BE2C (cell line): Measurements from ENCODE around the gene ECD.

Experiments used
- DNase-seq: peaks from one replicate; pipeline ENCODE4 v3.0.0-alpha.2; 2020
- H3K27me3 ChIP-seq: fragments of 250-450 bp; sonication (Bioruptor Pico); 2 replicates; pipeline ENCODE4 v1.5.1; 2020; ENCODE audit warnings: mild to moderate bottlenecking
- H3K36me3 ChIP-seq: fragments of 250-450 bp; sonication (Bioruptor Pico); 2 replicates; pipeline ENCODE4 v1.5.1; 2020; ENCODE audit warnings: mild to moderate bottlenecking
- H3K4me1 ChIP-seq: fragments of 250-450 bp; sonication (Bioruptor Pico); 2 replicates; pipeline ENCODE4 v1.5.1; 2020
- H3K4me3 ChIP-seq: 2 replicates; pipeline ENCODE4 v1.5.1; 2011; ENCODE audit warnings: low read depth, low read length
- H3K9me3 ChIP-seq: fragments of 250-450 bp; sonication (Bioruptor Pico); 2 replicates; pipeline ENCODE4 v1.5.1; 2020
- CTCF ChIP-seq: IDR thresholded peaks from 2 replicates; pipeline ENCODE4 v1.5.1; 2012; ENCODE audit warnings: mild to moderate bottlenecking, low read depth, low read length

ECD gene

GRCh38 chr10:73093922-73094850, 73.6 kb downstream of the ECD start:
- H3K4me3 ChIP-seq, result peak overlapping the region; percentile 63
- H3K4me1 ChIP-seq, result no peaks in the 10 kb centered on the region
- TF ChIP-seq CTCF, result no peak
- no peak for DNase-seq
- no peaks in the 10 kb centered on the region for H3K9me3 ChIP-seq
- no peaks in the 10 kb centered on the region; the same call in 1 of the 2 replicates for H3K36me3 ChIP-seq
- H3K27me3 ChIP-seq, result no peaks in the 10 kb centered on the region

GRCh38 chr10:73092830-73093229, 75.0 kb downstream of the ECD start:
- Histone ChIP-seq H3K36me3 (no peaks in the 10 kb centered on the region; the same call in 1 of the 2 replicates), H3K27me3 (no peaks in the 10 kb centered on the region), H3K9me3 (no peaks in the 10 kb centered on the region), H3K4me3 (no peak overlapping the region), H3K4me1 (no peaks in the 10 kb centered on the region)
- no peak for DNase-seq
- no peak for TF ChIP-seq CTCF

GRCh38 chr10:73088304-73088703, 79.5 kb downstream of the ECD start:
- no peak for TF ChIP-seq CTCF
- Histone ChIP-seq H3K4me3 (no peak overlapping the region), H3K4me1 (no peaks in the 10 kb centered on the region), H3K27me3 (no peaks in the 10 kb centered on the region), H3K36me3 (no peaks in the 10 kb centered on the region; the same call in 1 of the 2 replicates), H3K9me3 (no peaks in the 10 kb centered on the region)
- DNase-seq, result no peak

- Histone ChIP-seq H3K36me3 (no peaks in the 10 kb centered on the region; the same call in 1 of the 2 replicates), H3K9me3 (no peaks in the 10 kb centered on the region), H3K4me3 (no peak overlapping the region), H3K4me1 (no peaks in the 10 kb centered on the region), H3K27me3 (no peaks in the 10 kb centered on the region)
- no peak for TF ChIP-seq CTCF
- DNase-seq, result no peak
Observed at GRCh38 chr10:73086816-73087215, 81.0 kb downstream of the ECD start.

GRCh38 chr10:73084209-73084608, 83.6 kb downstream of the ECD start:
- no peak for TF ChIP-seq CTCF
- DNase-seq, result no peak
- H3K27me3 ChIP-seq, result no peaks in the 10 kb centered on the region
- H3K9me3 ChIP-seq, result no peaks in the 10 kb centered on the region
- H3K36me3 ChIP-seq, result no peaks in the 10 kb centered on the region
- no peak overlapping the region for H3K4me3 ChIP-seq
- no peaks in the 10 kb centered on the region for H3K4me1 ChIP-seq
